Ammon's horn (tissue), 1 donor: Measurements from ENCODE around the gene STX8.

Source experiments
- DNase-seq: peaks from one replicate; pipeline ENCODE4 v3.0.0-alpha.2; 2016; ENCODE audit warnings: low spot score

The STX8 gene

GRCh38 chr17:9439851-9440250 is 135.8 kb downstream of the STX8 start:
- no peak for DNase-seq

- DNase-seq, result no peak
Observed at GRCh38 chr17:9436630-9437029, 139.0 kb downstream of the STX8 start.

GRCh38 chr17:9435165-9435564 is 140.5 kb downstream of the STX8 start:
- DNase-seq, result no peak

GRCh38 chr17:9434642-9435057 is 141.0 kb downstream of the STX8 start:
- no peak for DNase-seq

- no peak for DNase-seq
Observed at GRCh38 chr17:9432934-9433421, 142.6 kb downstream of the STX8 start.

GRCh38 chr17:9432134-9432885 is 143.3 kb downstream of the STX8 start:
- DNase-seq, result no peak

- DNase-seq, result no peak
Observed at GRCh38 chr17:9431620-9432019, 144.0 kb downstream of the STX8 start.

- DNase-seq, result no peak
Observed at GRCh38 chr17:9427465-9428315, 147.9 kb downstream of the STX8 start.

GRCh38 chr17:9424071-9424640 is 151.5 kb downstream of the STX8 start:
- no peak for DNase-seq

- DNase-seq, result no peak
Observed at GRCh38 chr17:9421525-9421924, 154.1 kb downstream of the STX8 start.

GRCh38 chr17:9419932-9420453 is 155.6 kb downstream of the STX8 start:
- DNase-seq, result no peak

- DNase-seq, result no peak
Observed at GRCh38 chr17:9414471-9414870, 161.1 kb downstream of the STX8 start.

GRCh38 chr17:9410737-9411136 is 164.9 kb downstream of the STX8 start:
- no peak for DNase-seq

GRCh38 chr17:9410301-9410700 is 165.3 kb downstream of the STX8 start:
- no peak for DNase-seq

- DNase-seq, result no peak
Observed at GRCh38 chr17:9409878-9410277, 165.7 kb downstream of the STX8 start.

- no peak for DNase-seq
Observed at GRCh38 chr17:9408868-9409829, 166.5 kb downstream of the STX8 start.

- no peak for DNase-seq
Observed at GRCh38 chr17:9408381-9408780, 167.2 kb downstream of the STX8 start.

GRCh38 chr17:9406046-9406606 is 169.5 kb downstream of the STX8 start:
- DNase-seq, result no peak

GRCh38 chr17:9403257-9403656 is 172.4 kb downstream of the STX8 start:
- DNase-seq, result no peak

GRCh38 chr17:9402590-9403199 is 172.9 kb downstream of the STX8 start:
- DNase-seq, result no peak

GRCh38 chr17:9401434-9401833 is 174.2 kb downstream of the STX8 start:
- DNase-seq, result no peak
